KG1 (cell line): Measurements from ENCODE around the gene ZNF561.
"Not testable (repeated sequence)": the region's sequence is repeated elsewhere in the genome, so short reads cannot be mapped to it uniquely, and the experiment has no call there.

ENCODE experiments used
- DNase-seq: peaks from one replicate; lab custom pipeline; 2025; lab: John Stamatoyannopoulos, UW

ZNF561 gene

GRCh38 chr19:9621156-9622037, at the start of gene ZNF561:
Gene ZNF561, minus strand, starts transcription at chr19:9621232. Its CDS starts 1,776 bp downstream, at chr19:9619456.
- DNase-seq = peak; percentile 77

- no peak for DNase-seq
These were observed 47.5 kb upstream of the ZNF561 start for GRCh38 chr19:9668544-9668943.

DNA sequence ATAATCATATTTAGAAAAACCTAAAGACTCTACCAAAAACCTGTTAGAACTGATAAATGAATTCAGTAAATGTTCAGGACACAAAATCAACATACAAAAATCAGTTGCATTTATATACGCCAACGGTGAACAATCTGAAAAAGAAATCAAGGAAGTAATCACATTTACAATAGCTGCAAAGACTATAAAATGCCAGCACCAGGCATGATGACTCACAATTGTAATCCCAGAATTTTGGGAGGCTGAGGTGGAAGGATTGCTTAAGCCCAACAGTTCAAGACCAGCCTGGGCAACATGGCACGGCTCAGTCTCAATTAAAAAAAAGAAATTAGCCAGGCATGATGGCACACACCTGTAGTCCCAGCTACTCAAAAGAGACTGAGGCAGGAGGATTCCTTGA, 46.9 kb upstream of the ZNF561 start:
- DNase-seq = no peak

DNA sequence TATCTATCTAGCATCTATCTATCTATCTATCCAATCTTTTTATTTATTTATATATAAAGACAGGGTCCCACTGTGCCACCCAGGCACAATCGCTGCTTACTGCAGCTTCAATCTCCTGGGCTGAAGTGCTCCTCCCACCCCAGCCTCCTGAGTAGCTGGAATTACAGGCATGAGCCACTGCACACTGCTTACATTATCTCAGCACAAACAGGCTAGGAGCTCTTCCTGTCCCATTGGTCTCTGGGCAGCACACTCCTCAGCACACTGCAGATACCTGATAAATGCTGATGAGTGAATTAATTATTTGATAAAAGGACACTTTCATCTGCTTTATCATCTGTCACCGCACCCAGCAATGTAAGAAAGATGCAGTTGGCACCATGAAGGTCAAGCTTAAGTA, 37.7 kb upstream of the ZNF561 start:
- DNase-seq = no peak

DNA sequence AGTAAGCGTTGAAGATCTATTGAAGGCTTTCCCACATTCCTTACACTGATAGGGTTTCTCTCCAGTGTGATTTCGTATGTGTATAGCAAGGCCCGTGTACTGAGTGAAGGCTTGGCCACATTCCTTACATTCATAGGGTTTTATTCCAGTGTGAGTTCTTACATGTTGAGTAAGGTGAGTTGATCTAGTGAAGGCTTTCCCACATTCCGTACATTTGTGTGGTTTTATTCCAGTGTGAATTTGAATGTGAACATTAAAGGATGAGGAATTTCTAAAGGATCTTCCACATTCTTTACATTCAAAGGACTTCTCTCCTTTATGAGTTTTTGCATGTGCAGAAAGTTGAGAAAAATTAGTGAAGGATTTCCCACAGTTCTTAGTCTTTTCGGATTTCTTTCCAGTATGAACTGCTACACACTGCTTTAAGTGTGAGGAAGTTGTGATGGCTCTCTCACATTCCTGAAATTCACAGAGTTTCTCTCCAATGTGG, 32.1 kb upstream of the ZNF561 start:
- not testable (repeated sequence) for DNase-seq

- DNase-seq = not testable (repeated sequence)
These were observed 30.4 kb upstream of the ZNF561 start for GRCh38 chr19:9651464-9651863.

GRCh38 chr19:9650345-9650744, 29.3 kb upstream of the ZNF561 start:
- no peak for DNase-seq

- DNase-seq = no peak
These were observed 24.4 kb upstream of the ZNF561 start for GRCh38 chr19:9645472-9645871.

- no peak for DNase-seq
These were observed 23.4 kb upstream of the ZNF561 start for GRCh38 chr19:9644472-9644871.

- no peak for DNase-seq
These were observed 20.8 kb upstream of the ZNF561 start for GRCh38 chr19:9641810-9642209.

DNA sequence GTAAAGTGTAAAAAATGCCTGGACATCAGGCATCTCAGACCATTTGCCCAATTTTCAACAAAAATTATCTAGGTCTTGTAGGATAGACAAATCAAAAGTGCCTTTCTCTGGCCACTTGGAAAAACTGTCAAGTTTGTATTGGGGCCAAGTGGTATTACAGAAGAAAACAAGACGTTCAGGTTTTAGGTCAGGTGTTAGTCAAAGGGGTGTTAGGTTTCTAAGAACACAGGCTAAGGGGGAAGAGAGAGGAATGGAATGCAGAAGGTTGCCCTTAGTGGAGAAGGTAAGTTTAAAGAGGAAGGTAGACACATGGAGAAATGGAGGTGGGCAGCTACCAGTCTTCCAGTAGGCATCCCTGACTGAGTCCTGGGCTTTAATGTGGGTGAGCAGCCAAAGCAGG, 19.9 kb upstream of the ZNF561 start:
- no peak for DNase-seq

DNA sequence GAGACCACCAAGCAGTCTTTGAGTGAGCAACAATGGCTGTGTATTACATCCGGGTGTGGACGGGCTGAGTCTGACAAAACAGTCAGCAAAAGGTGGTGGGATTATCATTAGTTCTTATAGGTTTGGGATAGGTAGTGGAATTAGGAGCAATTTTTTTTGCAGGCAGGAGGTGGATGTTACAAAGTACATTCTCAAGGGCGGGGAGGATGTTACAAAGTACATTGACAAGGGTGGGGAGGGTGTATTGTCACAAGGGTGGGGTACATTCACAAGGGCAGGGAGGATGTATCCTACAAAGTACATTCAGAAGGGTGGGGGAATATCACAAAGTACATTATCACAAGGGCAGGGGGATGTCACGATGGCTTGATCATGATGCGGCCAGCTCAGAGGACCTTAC, 15.0 kb upstream of the ZNF561 start:
- DNase-seq = no peak

DNA sequence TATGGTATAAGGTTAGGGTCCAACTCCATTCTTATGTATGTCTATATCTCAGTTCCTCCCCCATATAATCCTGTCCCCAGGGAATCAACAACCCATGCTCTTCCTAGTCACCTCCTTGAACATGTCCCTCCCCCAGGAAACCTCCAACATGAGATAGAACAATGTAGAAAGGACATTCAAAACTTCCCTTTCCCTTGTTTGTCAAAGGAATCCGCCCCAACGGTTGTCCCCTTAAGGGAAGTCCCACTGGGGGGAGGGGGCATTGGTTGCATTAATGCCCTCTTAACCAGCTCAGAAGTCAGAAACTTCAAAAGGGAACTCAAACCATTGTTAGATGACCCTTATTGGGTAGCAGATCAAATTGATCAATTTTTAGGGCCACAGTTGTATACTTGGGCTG, 6.8 kb upstream of the ZNF561 start:
- no peak for DNase-seq

GRCh38 chr19:9622531-9622930, 1.5 kb upstream of the ZNF561 start:
- no peak for DNase-seq

DNA sequence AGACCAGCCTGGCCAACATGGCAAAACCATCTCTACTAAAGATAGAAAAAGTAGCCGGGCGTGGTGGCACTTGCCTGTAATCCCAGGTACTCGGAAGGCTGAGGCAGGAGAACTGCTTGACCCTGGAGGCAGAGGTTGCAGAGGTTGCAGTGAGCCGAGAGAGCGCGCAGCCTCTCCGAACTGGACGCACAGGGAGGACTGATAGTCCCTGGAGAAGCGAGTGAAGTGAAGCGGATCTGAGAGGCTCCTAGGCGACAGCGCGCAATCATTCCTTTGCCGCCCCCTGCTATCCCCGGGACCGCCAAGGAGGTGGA, 233 bp downstream of the ZNF561 start:
- DNase-seq = no peak

- no peak for DNase-seq
These were observed 5.2 kb downstream of the ZNF561 start for GRCh38 chr19:9615844-9616243.

DNA sequence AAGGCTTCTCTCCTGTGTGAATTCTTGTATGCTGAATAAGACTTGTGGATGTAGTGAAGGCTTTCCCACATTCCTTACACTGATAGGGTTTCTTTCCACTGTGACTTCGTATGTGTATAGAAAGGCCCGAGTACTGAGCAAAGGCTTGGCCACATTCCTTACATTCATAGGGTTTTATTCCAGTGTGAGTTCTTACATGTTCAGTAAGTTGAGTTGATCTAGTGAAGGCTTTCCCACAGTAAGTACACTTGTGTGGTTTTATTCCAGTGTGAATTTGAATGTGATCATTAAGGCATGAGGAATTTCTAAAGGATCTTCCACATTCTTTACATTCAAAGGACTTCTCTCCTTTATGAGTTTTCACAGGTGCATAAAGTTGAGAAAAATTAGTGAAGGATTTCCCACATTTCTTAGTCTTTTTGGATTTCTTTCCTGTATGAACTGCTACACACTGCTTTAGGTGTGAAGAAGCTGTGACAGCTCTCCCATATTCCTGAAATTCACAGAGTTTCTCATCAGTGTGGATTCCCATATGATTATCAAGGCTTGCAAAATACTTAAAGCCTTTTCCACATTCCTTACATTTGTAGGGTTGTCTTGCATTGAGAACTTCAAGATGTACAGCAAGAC, 10.4 kb downstream of the ZNF561 start:
- no peak for DNase-seq

DNA sequence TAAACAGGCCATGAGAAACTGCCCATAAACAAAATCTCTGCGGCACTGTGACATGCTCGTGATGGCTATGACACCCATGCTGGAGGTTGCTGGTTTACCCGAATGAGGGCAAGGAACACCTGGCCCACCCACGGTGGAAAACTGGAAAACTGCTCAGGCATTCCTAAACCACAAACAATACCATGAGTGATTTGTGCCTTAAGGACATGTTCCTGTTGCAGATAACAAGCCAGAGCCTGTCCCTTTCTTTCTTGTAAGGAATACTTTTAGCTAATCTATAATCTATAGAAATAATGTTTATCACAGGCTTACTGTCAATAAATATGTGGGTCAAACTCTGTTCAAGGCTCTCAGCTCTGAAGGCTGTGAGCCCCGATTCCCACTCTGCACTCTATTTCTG, 12.1 kb downstream of the ZNF561 start:
- no peak for DNase-seq

- no peak for DNase-seq
These were observed 24.0 kb downstream of the ZNF561 start for GRCh38 chr19:9597027-9597426.

- DNase-seq = peak; percentile 73
These were observed 34.3 kb downstream of the ZNF561 start for GRCh38 chr19:9586764-9587163.

DNA sequence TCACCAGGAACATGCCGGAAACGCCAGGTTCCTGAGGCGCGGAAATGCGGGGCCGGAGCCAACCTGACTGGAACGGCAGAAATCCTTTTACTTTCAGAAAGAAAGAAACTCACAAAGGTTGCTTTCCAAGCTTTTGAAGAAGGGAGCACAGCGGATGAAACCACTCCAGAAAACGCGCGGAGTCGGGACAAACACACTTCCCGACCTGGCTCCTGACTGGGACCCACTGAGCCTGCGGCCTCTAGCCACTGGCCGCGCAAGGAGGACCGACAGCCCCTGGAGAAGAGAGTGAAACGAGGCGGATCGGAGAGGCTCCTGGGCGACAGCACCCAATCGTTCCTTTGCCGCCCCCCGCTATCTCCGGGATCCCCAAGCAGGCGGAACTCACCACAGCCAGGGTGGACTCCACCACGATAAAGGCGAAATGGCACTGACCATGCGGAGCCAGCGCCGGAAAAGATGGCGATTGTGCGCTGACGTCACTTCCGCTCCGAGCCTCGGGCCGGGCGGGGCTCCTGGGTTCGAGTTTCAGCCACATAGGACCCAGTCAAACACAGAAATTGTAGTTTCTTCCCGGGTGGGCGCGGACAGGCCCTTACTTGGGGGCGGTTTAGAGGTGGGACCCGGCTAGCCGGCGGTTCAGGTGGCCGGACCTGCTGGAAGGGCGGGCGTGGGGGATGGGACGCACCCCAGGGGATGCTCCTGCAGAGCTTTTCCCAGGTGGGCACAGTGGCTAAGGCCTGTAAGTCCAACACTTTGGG, 36.8 kb downstream of the ZNF561 start, which contains the start of gene ZNF121:
Gene ZNF121 (minus strand): TSS at position 432 of the 761 bp plus-strand sequence. CDS start 16,407 bp downstream, outside the sequence.
- DNase-seq = peak; percentile 73

DNA sequence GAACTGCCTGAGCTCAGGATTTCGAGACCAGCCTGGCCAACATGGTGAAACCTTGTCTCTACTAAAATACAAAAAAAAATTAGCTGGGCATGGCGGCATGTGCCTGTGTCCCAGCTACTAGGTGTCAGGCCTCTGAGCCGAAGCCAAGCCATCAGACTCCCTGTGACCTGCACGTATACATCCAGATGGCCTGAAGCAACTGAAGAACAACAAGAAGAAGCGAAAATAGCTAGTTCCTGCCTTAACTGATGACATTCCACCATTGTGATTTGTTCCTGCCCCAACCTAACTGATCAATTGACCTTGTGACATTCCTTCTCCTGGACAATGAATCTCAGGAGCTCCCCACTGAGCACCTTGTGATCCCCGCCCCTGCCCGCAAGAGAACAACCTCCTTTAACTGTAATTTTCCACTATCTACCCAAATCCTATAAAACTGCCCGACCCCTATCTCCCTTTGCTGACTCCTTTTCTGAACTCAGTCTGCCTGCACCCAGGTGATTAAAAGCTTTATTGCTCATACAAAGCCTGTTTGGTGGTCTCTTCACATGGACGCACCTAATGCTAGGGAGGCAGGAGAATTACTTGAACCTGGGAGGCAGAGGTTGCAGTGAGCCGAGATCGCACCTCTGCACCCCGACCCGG, 38.8 kb downstream of the ZNF561 start:
- DNase-seq = not testable (repeated sequence)
